SK-N-SH (cell line): ENCODE measurements around the gene MX1.

Source experiments
- CTCF ChIP-seq: fragments of 200-600 bp; sonication (generic); IDR thresholded peaks from 2 replicates; pipeline ENCODE4 v1.6.1; 2017; ENCODE audit warnings: antibody characterized with exemption, mild to moderate bottlenecking, moderate library complexity
- EP300 ChIP-seq, 2 experiments: IDR thresholded peaks; 2 replicates each; pipeline versions ENCODE4 v1.4.0 to v1.6.1; 2012; ENCODE audit warnings: borderline replicate concordance in 1 of 2, low read depth in 1 of 2, low read length in 1 of 2
- JUND ChIP-seq: IDR thresholded peaks from 2 replicates; pipeline ENCODE4 v1.4.0; 2012
- NFIC ChIP-seq: IDR thresholded peaks from 2 replicates; pipeline ENCODE4 v1.4.0; 2012; ENCODE audit warnings: borderline replicate concordance
- RAD21 ChIP-seq: IDR thresholded peaks from 2 replicates; pipeline ENCODE4 v1.6.1; 2012; ENCODE audit warnings: mild to moderate bottlenecking, low read length
- RFX5 ChIP-seq: IDR thresholded peaks from 2 replicates; pipeline ENCODE4 v1.6.1; 2012; ENCODE audit warnings: mild to moderate bottlenecking, improper control_type of control experiment, low read length
- SIN3A ChIP-seq: IDR thresholded peaks from 2 replicates; pipeline ENCODE4 v1.6.1; 2012; ENCODE audit warnings: low read depth, mild to moderate bottlenecking, low read length, moderate library complexity, borderline replicate concordance
- TCF12 ChIP-seq: IDR thresholded peaks from 2 replicates; pipeline ENCODE4 v1.4.0; 2012
- TF ChIP-seq, protein P1 (sequence below): IDR thresholded peaks from 2 replicates; pipeline ENCODE4 v1.4.0; 2012; ENCODE audit warnings: low read depth, borderline replicate concordance
- TF ChIP-seq, protein P2 (sequence below): IDR thresholded peaks from 2 replicates; pipeline ENCODE4 v1.4.0; 2012; ENCODE audit warnings: low read depth

DNA sequence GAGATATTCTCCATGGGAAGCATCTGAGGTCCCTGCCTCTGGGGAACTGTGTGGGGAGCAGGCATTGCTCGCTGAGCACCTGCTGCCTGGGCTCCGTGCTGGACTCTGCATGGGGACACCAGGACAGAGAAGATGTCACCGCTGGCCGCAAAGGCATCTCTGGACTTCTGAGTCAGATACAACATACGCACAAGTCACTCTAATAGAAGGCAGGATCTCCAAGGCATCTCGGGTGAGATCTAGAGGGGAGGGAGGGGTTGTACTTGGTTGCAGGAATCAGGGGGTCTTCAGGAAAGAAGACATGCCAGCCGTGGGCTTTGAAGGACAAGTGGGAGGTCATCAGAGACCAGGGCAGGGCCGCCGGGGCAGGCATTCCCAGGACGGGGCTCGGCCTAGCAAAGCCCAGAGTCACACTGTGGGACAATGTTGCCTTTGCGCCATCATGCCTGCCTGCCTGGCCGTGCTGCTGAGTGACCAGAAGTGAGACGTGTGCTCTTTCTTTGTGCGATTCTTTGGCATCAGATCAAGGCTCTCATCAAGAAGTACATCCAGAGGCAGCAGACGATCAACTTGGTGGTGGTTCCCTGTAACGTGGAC, 35.9 kb upstream of the MX1 start:
- no peak for TF ChIP-seq EP300 (IDR thresholded peaks at IDR 0.05; ENCODE audit: borderline replicate concordance in 1 of 2, low read depth in 1 of 2, low read length in 1 of 2)
- TF ChIP-seq CTCF = no peak
- TF ChIP-seq, protein P1, sequence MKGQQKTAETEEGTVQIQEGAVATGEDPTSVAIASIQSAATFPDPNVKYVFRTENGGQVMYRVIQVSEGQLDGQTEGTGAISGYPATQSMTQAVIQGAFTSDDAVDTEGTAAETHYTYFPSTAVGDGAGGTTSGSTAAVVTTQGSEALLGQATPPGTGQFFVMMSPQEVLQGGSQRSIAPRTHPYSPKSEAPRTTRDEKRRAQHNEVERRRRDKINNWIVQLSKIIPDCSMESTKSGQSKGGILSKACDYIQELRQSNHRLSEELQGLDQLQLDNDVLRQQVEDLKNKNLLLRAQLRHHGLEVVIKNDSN = no peak
- no peak for TF ChIP-seq RAD21
- TF ChIP-seq NFIC = no peak
- TF ChIP-seq, protein P2, sequence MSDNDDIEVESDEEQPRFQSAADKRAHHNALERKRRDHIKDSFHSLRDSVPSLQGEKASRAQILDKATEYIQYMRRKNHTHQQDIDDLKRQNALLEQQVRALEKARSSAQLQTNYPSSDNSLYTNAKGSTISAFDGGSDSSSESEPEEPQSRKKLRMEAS = no peak
- no peak for TF ChIP-seq SIN3A
- TF ChIP-seq TCF12 = no peak
- TF ChIP-seq RFX5 = no peak
- TF ChIP-seq JUND = no peak
